T-helper 1 cell treated with Interleukin-12 subunit alpha and Interleukin-12 subunit beta and Interleukin-4 antibody, amounts not matched to agents 30 ng/mL and 1 ng/mL, for 36 hours (primary cell): ENCODE measurements around the gene NEUROG1. TPM values are rescaled to one million over a fixed set of nuclear protein-coding genes. Genes with fewer than 3 reads are reported as not detected.

Source experiments
- intact Hi-C: fragments of 100-400 bp; cut with micrococcal nuclease; formaldehyde crosslinking; loops from one replicate; pipeline ENCODE4 v1.15.1; 2024
- total RNA-seq: library from RNA; stranded (reverse); gene quantifications from 2 replicates; pipeline ENCODE4 v1.2.3, GENCODE V29; 2022

The NEUROG1 gene
- total RNA-seq, 1 donor from 2014 or later, result not detected

DNA sequence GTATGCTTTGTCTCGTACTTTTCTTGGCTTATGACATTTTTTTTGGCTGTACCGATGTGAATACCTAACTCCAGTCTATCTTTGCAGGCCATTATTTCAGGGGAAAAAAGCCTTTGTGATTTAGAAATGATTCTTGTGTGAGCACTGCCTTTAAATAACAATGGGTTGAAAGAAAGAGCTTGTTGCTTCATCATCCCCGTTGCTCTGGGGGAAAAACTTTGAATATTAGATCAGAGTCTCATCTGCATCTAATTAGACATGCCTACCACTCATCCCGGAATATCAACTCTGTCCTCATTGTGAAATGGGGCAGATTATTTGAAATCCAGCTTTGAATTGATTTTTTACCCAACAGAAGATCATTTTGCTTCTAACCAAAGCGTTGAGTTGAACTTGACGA, 29.5 kb upstream of the NEUROG1 start:
- intact Hi-C loops, result no loop called here

- intact Hi-C loops, result no loop called here
These were observed 28.6 kb upstream of the NEUROG1 start for GRCh38 chr5:135564331-135564730.

DNA sequence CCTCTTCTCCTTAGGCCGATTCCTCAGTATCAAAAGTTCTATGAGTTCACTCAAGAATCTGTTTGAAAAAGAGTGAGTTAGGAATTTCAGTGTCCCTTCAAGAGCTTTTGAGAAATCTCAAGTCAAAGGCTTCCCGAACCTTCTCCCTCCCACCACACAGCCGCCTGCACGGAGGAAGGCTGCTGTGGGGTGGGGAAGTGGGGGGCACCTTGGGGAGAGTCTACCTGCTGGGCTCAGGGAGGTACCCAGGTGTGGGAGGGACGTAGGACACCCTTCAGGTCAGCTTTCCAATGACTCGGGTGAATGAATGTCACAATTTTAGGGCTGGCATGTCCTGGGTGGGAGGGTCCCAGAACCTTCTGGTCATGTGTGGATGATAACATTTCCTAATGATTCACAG, 25.5 kb upstream of the NEUROG1 start:
- intact Hi-C loops, result loop anchor here (1.0 to 2.0 kb wide), 2 partner anchors 269 to 652 kb away; no protein-coding TSS in a partner anchor

DNA sequence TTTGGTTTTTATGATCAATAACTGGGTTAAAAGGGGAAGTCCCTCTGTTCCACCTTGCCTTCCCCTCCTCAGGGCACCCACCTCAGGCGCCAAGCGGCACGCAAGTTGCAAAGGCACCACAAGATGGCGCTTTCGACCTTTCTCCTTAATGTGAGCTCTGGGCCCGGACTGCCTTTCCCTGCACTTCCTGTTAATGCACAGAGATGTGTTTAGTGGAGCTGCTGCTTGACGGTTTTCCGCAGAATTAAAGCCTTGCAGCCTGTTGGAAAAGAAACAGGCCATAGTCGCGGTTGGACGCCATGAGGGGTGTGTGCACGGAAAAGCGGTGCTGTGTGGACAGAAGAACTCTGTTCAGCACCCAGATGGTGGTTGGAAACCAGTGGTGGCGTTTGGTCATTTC, 25.1 kb upstream of the NEUROG1 start:
- intact Hi-C loops, result loop anchor here (1.0 to 2.0 kb wide), 2 partner anchors 269 to 652 kb away; no protein-coding TSS in a partner anchor

- intact Hi-C loops, result no loop called here
These were observed 23.6 kb upstream of the NEUROG1 start for GRCh38 chr5:135559354-135559753.

DNA sequence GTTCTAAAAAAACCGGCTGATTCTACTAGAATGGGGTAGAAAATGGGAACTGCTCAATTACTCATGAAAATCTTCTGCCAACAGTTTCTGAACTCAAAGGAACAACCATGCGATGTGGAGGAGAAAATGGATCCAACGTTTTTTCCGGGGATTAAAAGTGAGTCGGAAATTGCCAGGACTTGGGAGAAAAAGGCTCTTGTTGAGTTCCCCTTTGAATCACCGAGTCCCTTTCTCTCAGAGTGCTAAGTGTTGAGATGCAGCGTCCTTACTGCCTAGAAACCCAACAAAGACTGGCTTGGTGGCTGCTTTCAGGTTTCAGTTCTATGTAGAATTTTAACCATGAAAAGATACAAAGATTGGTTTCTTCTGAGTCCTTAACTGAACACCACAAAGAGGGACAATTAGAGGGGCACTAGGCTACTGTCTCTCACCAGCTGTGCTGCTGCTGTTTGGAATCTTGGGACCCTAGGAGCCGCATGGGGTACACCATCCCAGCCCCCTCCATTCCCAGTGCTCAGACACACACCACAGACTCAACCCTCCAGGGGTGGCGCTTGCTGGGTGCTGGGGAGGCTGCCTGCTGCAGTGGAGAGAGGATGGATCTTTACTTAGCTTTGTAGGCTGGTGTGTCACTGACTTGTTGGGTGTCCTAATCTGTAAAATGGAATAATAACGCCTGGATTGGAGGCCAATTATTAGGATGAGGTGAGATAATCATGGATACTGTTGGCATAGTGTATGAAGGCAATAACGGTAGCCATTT, 21.5 kb upstream of the NEUROG1 start:
- intact Hi-C loops, result no loop called here

GRCh38 chr5:135556620-135557019, 20.9 kb upstream of the NEUROG1 start:
- intact Hi-C loops, result no loop called here

- intact Hi-C loops, result no loop called here
These were observed 19.8 kb upstream of the NEUROG1 start for GRCh38 chr5:135555530-135555929.

- intact Hi-C loops, result no loop called here
These were observed 18.1 kb upstream of the NEUROG1 start for GRCh38 chr5:135553688-135554462.

- intact Hi-C loops, result loop anchor here (1.0 kb wide), 3 partner anchors 86 to 95 kb away; no protein-coding TSS in a partner anchor
These were observed 16.1 kb upstream of the NEUROG1 start for GRCh38 chr5:135551593-135552447.

GRCh38 chr5:135549413-135549812, 13.6 kb upstream of the NEUROG1 start:
- intact Hi-C loops, result no loop called here

DNA sequence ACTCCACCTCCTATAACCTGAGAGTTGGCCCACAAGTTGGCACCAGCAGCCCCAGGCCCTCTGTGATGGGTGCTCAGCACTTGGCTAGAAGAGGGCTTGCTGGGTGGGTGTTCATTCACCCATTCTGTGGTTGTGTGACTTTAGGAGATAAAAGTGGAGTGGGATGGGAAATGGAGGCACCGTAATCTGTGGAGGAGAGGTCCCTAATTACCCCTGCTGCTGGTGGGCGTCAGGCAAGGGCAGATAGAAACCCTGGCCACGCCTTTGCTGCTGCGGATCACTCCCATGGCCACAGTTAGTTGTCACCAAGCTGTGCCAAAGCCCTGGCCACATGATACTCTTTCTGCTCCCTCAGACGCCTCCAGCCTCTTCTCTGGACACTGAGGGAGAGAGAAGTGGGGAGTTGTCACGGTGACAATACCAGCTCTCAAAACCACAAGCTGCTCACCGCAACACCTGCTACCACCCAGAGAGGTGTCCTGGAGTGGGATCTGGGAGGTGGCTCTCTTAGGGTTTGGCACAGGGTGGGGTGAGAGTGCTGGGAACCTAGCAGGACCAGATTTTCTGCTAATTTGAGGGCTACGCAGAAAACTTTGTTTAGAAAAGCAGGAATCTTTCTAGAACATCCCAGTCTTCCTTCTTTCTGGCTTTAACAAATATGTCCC, 12.0 kb upstream of the NEUROG1 start:
- intact Hi-C loops, result no loop called here

DNA sequence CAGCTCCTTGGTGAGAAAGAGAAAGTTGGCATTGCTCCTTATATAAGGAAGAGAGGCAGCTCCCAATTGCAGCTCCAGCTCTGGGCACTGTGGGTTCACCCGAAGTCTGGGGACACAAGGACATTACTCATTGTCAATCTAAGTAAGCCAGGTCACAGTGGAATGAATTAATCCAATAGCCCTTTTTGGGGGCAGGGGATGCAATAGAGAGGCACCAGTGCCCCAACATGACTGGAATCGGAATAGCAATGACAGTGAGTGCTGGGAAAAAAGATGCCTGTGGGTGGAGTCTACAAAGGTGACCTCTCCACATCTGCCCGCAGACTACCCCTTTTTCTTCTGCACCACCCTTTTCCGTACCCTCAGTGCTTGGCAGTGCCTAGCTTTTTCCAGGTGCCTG, 11.1 kb upstream of the NEUROG1 start:
- intact Hi-C loops, result no loop called here

- intact Hi-C loops, result no loop called here
These were observed 10.3 kb upstream of the NEUROG1 start for GRCh38 chr5:135546101-135546500.

DNA sequence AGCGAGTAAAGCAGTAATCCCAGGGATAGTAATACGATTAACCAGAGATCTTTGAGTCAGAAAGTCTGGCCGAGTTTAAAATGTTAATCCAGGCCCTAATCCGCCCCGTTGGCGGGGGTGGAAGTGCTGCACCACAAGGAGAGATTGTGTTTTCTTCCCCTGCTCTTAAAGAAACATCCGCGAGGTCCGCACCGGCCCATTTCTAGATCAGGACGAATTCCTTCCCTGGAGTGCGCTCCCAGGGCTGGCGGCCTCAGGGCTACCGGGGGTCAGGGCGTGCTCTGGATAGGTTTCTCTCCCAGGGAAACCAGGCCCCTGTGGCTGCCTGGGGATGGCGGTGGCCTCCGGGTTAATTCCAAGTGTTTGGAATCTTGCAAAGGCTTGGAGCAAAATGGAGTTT, 9.3 kb upstream of the NEUROG1 start:
- intact Hi-C loops, result loop anchor here (2.0 kb wide), 1 partner anchor 54 kb away; no protein-coding TSS in a partner anchor

DNA sequence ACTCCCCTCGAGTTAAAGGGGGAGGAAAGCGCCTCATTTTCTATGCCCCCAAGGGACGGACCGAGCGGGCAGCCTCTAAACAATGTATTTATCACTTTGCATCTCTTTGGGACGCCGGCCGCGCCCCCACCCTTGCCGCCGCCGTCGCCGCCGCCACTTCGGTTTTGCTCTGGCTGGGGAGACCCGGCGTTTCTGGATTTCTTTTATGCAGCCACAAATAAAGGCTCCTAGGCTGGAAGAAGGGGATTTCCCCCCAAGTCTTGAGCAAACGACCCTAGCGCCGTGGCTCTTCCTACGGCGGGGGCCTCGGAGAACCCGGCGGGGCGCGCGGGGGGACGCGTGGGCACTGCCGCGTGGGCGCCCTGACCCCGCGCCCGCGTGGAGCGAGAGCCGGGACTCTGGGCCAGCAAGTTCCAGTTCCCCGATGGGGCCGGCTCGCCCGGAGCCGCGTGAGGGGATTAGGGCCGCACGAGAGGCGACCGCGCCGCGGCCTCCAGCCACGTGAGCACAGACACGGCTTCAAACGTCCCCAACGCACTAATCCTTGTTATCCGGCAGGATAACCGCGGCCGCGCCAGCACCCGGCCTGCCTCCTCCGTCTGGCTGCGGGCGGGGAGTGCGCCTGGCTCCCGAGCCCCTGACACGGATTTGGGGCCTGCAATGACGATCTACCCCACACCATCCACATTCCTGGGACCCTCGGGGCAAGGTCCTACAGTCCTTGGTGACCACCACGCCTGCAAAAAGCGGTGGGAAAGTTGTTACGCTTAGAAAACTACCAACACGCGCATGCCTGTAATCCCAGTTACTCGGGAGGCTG, 7.9 kb upstream of the NEUROG1 start:
- intact Hi-C loops, result loop anchor here (2.0 to 5.0 kb wide), 2 partner anchors 53 to 511 kb away; partner anchors contain the start of gene PITX1

DNA sequence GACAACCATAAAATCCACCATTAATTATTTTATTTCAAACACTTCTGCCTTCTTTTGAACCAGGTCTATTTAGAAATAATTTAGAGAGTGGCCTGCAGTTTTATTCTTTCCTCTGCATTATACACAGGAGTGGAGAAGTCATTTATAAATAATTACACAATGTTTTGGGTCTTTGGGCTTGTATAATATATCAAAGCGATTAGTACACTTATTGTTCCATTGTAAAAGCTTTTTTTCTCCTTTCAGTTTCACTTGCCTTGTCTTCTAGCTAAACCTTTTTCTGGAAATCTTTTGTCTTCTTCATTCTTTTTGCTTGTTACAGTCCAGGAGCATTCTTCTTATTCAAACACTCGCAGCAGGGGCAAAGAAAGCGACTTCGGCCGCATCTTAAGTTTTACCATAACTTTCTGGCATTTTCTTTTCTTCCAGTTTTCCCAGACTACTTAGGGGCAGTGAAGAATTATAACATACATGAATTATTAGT, 7.3 kb upstream of the NEUROG1 start:
- intact Hi-C loops, result loop anchor here (5.0 kb wide), 1 partner anchor 511 kb away; the partner anchor contains the start of gene PITX1

DNA sequence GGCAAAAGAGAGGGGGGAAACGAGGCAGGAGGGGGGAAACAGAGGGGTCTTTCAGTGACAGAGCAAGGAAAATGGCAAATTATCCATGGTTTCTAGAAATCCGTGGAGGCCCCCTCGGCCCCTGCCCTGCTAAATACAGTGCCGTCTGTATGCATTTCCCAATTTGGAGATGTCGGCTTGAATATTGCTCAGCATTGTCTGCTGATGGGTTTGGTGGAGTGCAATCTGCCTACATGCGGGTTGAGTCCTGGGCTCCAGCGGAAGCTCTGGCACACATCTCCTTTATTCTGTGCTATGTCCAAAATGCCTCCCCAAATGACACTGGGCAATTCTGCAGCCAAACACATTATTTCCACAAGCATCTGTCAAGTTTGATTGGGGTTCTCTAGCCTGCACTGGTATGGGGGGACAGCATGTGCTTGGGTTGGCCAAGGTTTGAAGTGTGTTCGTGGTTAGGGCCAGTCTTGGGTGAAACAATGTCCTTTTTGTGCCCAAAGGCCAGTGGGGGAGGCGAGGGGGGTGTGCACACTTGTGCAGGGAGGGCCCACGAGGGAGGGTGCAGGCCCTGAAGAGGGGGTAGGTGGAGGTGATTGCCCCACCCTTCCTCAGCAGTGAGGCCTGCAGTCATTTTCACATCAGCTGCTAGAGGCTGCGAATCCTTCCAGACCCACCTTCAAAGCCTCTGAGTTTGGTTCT, 6.2 kb upstream of the NEUROG1 start:
- intact Hi-C loops, result loop anchor here (5.0 kb wide), 1 partner anchor 510 kb away; the partner anchor contains the start of gene PITX1
